HepG2 (cell line): ENCODE results near the gene NCMAP. TPM values are rescaled to one million over a fixed set of nuclear protein-coding genes. Genes with fewer than 3 reads are reported as not detected.

Experiments used
- ATAC-seq: fragments of 200-7000 bp; cut with Tn5 transposase; 3 replicates; pipeline ENCODE4 v1.9.1; 2020; ENCODE audit warnings: mild to moderate bottlenecking, moderate library complexity
- BruUV-seq: library from RNA; stranded (reverse); fragments of 400-500 nt; replicated peaks from 2 replicates; lab custom pipeline; 2021; lab: Mats Ljungman, UMichigan
- CTCF ChIA-PET: fragments of 300-600 bp; formaldehyde crosslinking; extraction: SDS; loops from one replicate; lab custom pipeline; 2021; ENCODE audit warnings: low total read pairs, inconsistent platforms, low intra/inter-chr PET ratio; lab: Yijun Ruan, JAX
- POLR2A ChIA-PET: fragments of 350-600 bp; sonication (Branson Sonifier 250); formaldehyde crosslinking; loops from one replicate; lab custom pipeline; 2020; ENCODE audit warnings: antibody characterized with exemption, inconsistent platforms; lab: Yijun Ruan, JAX
- DNase-seq: peaks from one replicate; pipeline ENCODE4 v3.0.0-alpha.2; 2015; ENCODE audit warnings: low spot score
- FAIRE-seq: peaks from 3 replicates; lab custom pipeline; 2011; peaks lifted over from hg19 to GRCh38; lab: Jason Lieb, UNC
- H2AFZ ChIP-seq: one replicate; pipeline ENCODE4 v1.6.1; 2011; ENCODE audit warnings: low read length, inconsistent platforms
- H3K27ac ChIP-seq: fragments of 300-600 bp; 3 replicates; pipeline ENCODE4 v1.8.0; 2011; ENCODE audit warnings: mixed run types, mild to moderate bottlenecking, mixed read lengths, low read length, inconsistent platforms; ENCODE audit not compliant: insufficient read depth; ENCODE audit errors: extremely low read length
- H3K27me3 ChIP-seq, 2 experiments: fragments of 200-600 bp in 1 of 2; 2 replicates in 1 of 2; 3 replicates in 1 of 2; pipeline versions ENCODE4 v1.6.0 to v1.8.0; 2011; ENCODE audit warnings: low read length in 2 of 2, mild to moderate bottlenecking in 2 of 2, moderate library complexity in 2 of 2, inconsistent platforms in 1 of 2; ENCODE audit not compliant: insufficient read depth in 2 of 2, control insufficient read depth in 1 of 2
- H3K36me3 ChIP-seq, 2 experiments: fragments of 200-600 bp in 1 of 2; replicated peaks in 1 of 2; 2 replicates in 1 of 2; 3 replicates in 1 of 2; pipeline versions ENCODE4 v1.5.1 to v1.8.0; 2011; ENCODE audit warnings: low read length in 2 of 2, inconsistent platforms in 1 of 2; ENCODE audit not compliant: insufficient read depth in 2 of 2, control insufficient read depth in 1 of 2
- H3K4me1 ChIP-seq: 2 replicates; pipeline ENCODE4 v1.5.1; 2012; ENCODE audit warnings: low read length, inconsistent platforms; ENCODE audit not compliant: insufficient read depth
- H3K4me2 ChIP-seq: 2 replicates; pipeline ENCODE4 v1.6.0; 2011; ENCODE audit warnings: low read depth, low read length, inconsistent platforms
- H3K4me3 ChIP-seq, 3 experiments: fragments of 200-600 bp in 1 of 3; sonication (generic), shearing (Covaris generic) in 1 of 3; replicated peaks in 1 of 3; 2 replicates each; pipeline ENCODE4 v1.5.1; 2011 to 2016; ENCODE audit warnings: low read length in 3 of 3, inconsistent platforms in 2 of 3, low read depth in 2 of 3, mild to moderate bottlenecking in 2 of 3, control low read depth in 1 of 3, mixed read lengths in 1 of 3; ENCODE audit not compliant: insufficient read depth in 1 of 3
- H3K79me2 ChIP-seq: one replicate; pipeline ENCODE4 v1.6.1; 2011; ENCODE audit warnings: low read length, inconsistent platforms; ENCODE audit not compliant: insufficient read depth
- H3K9ac ChIP-seq: 2 replicates; pipeline ENCODE4 v1.6.0; 2011; ENCODE audit warnings: mild to moderate bottlenecking, low read depth, low read length, inconsistent platforms; ENCODE audit not compliant: insufficient read depth
- H3K9me3 ChIP-seq: 2 replicates; pipeline ENCODE4 v1.5.1; 2012; ENCODE audit warnings: mild to moderate bottlenecking, low read length
- H4K20me1 ChIP-seq: 2 replicates; pipeline ENCODE4 v1.6.0; 2011; ENCODE audit warnings: inconsistent platforms, mild to moderate bottlenecking, low read length, moderate library complexity; ENCODE audit not compliant: insufficient read depth
- PITX1 ChIP-seq: sonication (generic); formaldehyde crosslinking; IDR thresholded peaks from 2 replicates; pipeline ENCODE4 v1.5.1; 2020; ENCODE audit warnings: mild to moderate bottlenecking, missing genetic modification reagents
- RBFOX2 ChIP-seq: fragments of 200-400 bp; formaldehyde crosslinking; IDR thresholded peaks from 2 replicates; pipeline ENCODE4 v1.6.1; 2017; ENCODE audit warnings: low read depth, mild to moderate bottlenecking, low read length
- SP4 ChIP-seq: sonication (generic); formaldehyde crosslinking; IDR thresholded peaks from 2 replicates; pipeline ENCODE4 v1.8.1; 2023; ENCODE audit warnings: mild to moderate bottlenecking, missing genetic modification reagents
- THRA ChIP-seq: sonication (generic); formaldehyde crosslinking; IDR thresholded peaks from 2 replicates; pipeline ENCODE4 v1.4.0; 2020; ENCODE audit warnings: missing genetic modification reagents, borderline replicate concordance
- XBP1 ChIP-seq: sonication (generic); formaldehyde crosslinking; IDR thresholded peaks from 2 replicates; pipeline ENCODE4 v1.5.0; 2020; ENCODE audit warnings: missing genetic modification reagents
- ZNF124 ChIP-seq: sonication (generic); formaldehyde crosslinking; IDR thresholded peaks from 2 replicates; pipeline ENCODE4 v1.4.0; 2020; ENCODE audit warnings: missing genetic modification reagents
- ZNF207 ChIP-seq: fragments of 450-650 bp; IDR thresholded peaks from 2 replicates; pipeline ENCODE4 v1.6.1; 2016; ENCODE audit warnings: antibody characterized with exemption, borderline replicate concordance
- ZNF263 ChIP-seq: sonication (generic); formaldehyde crosslinking; IDR thresholded peaks from 2 replicates; pipeline ENCODE4 v1.4.0; 2020; ENCODE audit warnings: missing genetic modification reagents
- ZNF350 ChIP-seq: sonication (generic); formaldehyde crosslinking; IDR thresholded peaks from 2 replicates; pipeline ENCODE4 v1.4.0; 2020; ENCODE audit warnings: mild to moderate bottlenecking, low read depth, missing genetic modification reagents, borderline replicate concordance
- ZNF784 ChIP-seq: sonication (generic); formaldehyde crosslinking; IDR thresholded peaks from 2 replicates; pipeline ENCODE4 v1.5.1; 2020; ENCODE audit warnings: missing genetic modification reagents, mild to moderate bottlenecking, borderline replicate concordance
- WGBS: methylation state at CpG from one replicate; pipeline ENCODE4 v1.1.6; 2017; ENCODE audit warnings: low lambda C conversion rate; 5-methylcytosine and 5-hydroxymethylcytosine counted together
- in situ Hi-C: cut with HindIII; loops from 2 replicates; pipeline ENCODE4 v1.10.0; 2017; ENCODE audit warnings: low pct_unique_long_range_greater_than_20kb; ENCODE audit not compliant: extremely low pct_ligation_motif_present
- intact Hi-C: fragments of 100-400 bp; cut with micrococcal nuclease; formaldehyde crosslinking; loops from one replicate; pipeline ENCODE4 v1.10.0; 2022; ENCODE audit not compliant: unreplicated experiment
- polyA plus RNA-seq, 8 experiments: library from polyadenylated mRNA; depleted of rRNA in 3 of 8; stranded (reverse) in 7 of 8; unstranded in 1 of 8; fragments of >200 nt; fragmentation: Illumina TruSeq in 4 of 8; extraction: Trizol in 4 of 8; gene quantifications; 2 replicates each; pipeline versions ENCODE4 v1.2.1 to v1.2.3, GENCODE V29; 2011 to 2016; ENCODE audit warnings: low read depth in 4 of 8, missing spikeins in 1 of 8, mixed read lengths in 1 of 8; ENCODE audit not compliant: insufficient read depth in 1 of 8
- total RNA-seq, 5 experiments: library from RNA; depleted of rRNA; stranded (reverse); fragments of >200 nt; fragmentation: Illumina TruSeq; extraction: Trizol; gene quantifications; 2 replicates each; pipeline ENCODE4 v1.2.3, GENCODE V29; 2016; ENCODE audit warnings: low read depth in 1 of 5

The NCMAP gene
- total and polyA plus RNA-seq, 2 of the 13 experiments (the other 11 are each of a cell fraction or from before 2014, with no cell fraction given), result 2.7 to 20.0 TPM

DNA sequence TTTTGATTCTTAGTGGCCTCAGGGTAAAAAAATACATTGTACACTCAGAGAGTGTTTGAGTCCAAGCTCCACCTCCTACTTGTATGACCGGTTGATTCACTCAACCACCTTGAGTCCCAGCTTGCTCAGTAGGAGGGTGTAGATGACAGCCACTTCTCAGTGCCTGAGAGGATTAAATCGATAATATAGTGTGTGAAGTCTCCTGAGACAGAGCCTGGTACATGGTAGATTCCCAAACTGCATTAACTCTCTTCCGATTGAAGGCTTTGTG, 38.4 kb downstream of the NCMAP start:
- DNase-seq (no peak), FAIRE-seq (no peak), ATAC-seq (no peak)
- Histone ChIP-seq H3K4me2 (no peak overlapping the region), H3K79me2 (no peaks in the 10 kb centered on the region), H3K9me3 (no peaks in the 10 kb centered on the region), H3K4me1 (peaks cover 2% of the 10 kb centered on the region), H3K4me3 (no peak overlapping the region), H4K20me1 (no peaks in the 10 kb centered on the region), H3K36me3 (no peaks in the 10 kb centered on the region; a peak in 1 of 5 replicates), H2AFZ (no peak overlapping the region), H3K27me3 (no peaks in the 10 kb centered on the region), H3K27ac (no peak overlapping the region), H3K9ac (no peak overlapping the region)
- 75% methylated on average over 3 of the region's 3 CpGs for WGBS
- intact Hi-C loops (no loop called here), in situ Hi-C loops (no loop called here)
- CTCF ChIA-PET, result interaction anchor here (1.7 kb wide), 1 partner anchor 41 kb away, joined by 4 read pairs; no protein-coding TSS in a partner anchor
- no TSS peak for BruUV-seq
- POLR2A ChIA-PET, result interaction anchor here (1.0 kb wide), 1 partner anchor 11 kb away, joined by 3 read pairs; no protein-coding TSS in a partner anchor
- TF ChIP-seq ZNF207 (no peak), XBP1 (no peak), ZNF124 (CRISPR knock-in tag) (no peak), ZNF784 (CRISPR knock-in tag) (no peak), RBFOX2 (no peak), ZNF350 (CRISPR knock-in tag) (no peak), ZNF263 (CRISPR knock-in tag) (no peak), PITX1 (CRISPR knock-in tag) (no peak), THRA (CRISPR knock-in tag) (no peak), SP4 (CRISPR knock-in tag) (no peak)
